NT2/D1 (cell line): ENCODE measurements around the gene XCR1.

ENCODE experiments used
- DNase-seq: peaks from one replicate; pipeline ENCODE4 v3.0.0-alpha.2; 2011; ENCODE audit warnings: low read depth, low spot score
- H3K27me3 ChIP-seq: 2 replicates; pipeline ENCODE4 v1.6.0; 2011; ENCODE audit warnings: mild to moderate bottlenecking; ENCODE audit not compliant: insufficient read length, insufficient read depth
- H3K36me3 ChIP-seq: 2 replicates; pipeline ENCODE4 v1.6.1; 2011; ENCODE audit warnings: mild to moderate bottlenecking, low read length, mixed read lengths; ENCODE audit not compliant: insufficient read depth, insufficient read length
- H3K4me1 ChIP-seq: 2 replicates; pipeline ENCODE4 v1.5.1; 2011; ENCODE audit not compliant: insufficient read depth, insufficient read length
- H3K4me3 ChIP-seq: 2 replicates; pipeline ENCODE4 v1.5.1; 2011; ENCODE audit warnings: low read depth; ENCODE audit not compliant: insufficient read length
- H3K9ac ChIP-seq: 2 replicates; pipeline ENCODE4 v1.6.0; 2011; ENCODE audit warnings: low read depth; ENCODE audit not compliant: insufficient read length
- H3K9me3 ChIP-seq: 2 replicates; pipeline ENCODE4 v1.5.1; 2011; ENCODE audit warnings: mild to moderate bottlenecking, low read length; ENCODE audit not compliant: insufficient read depth
- SUZ12 ChIP-seq: IDR thresholded peaks from 2 replicates; pipeline ENCODE4 v1.6.1; 2011; ENCODE audit not compliant: insufficient read length, insufficient read depth; ENCODE audit errors: extremely low read depth
- YY1 ChIP-seq: IDR thresholded peaks from 2 replicates; pipeline ENCODE4 v1.6.1; 2011; ENCODE audit not compliant: insufficient read length, insufficient read depth
- ZNF274 ChIP-seq: IDR thresholded peaks from 2 replicates; pipeline ENCODE4 v1.6.1; 2011; ENCODE audit warnings: mild to moderate bottlenecking, low read depth, low read length

The XCR1 gene

GRCh38 chr3:46027736-46028397, 584 bp upstream of the XCR1 start:
- H3K27me3 ChIP-seq = no peaks in the 10 kb centered on the region
- no peaks in the 10 kb centered on the region for H3K4me1 ChIP-seq
- peaks cover 39% of the 10 kb centered on the region for H3K9me3 ChIP-seq
- no peak overlapping the region for H3K4me3 ChIP-seq
- no peak for DNase-seq
- TF ChIP-seq SUZ12 (no peak), ZNF274 (no peak), YY1 (no peak)
- no peaks in the 10 kb centered on the region for H3K36me3 ChIP-seq
- H3K9ac ChIP-seq = no peak overlapping the region

- Histone ChIP-seq H3K4me1 (no peaks in the 10 kb centered on the region), H3K9ac (no peak overlapping the region), H3K36me3 (no peaks in the 10 kb centered on the region), H3K4me3 (no peak overlapping the region), H3K9me3 (peaks cover 23% of the 10 kb centered on the region), H3K27me3 (no peaks in the 10 kb centered on the region)
- DNase-seq = no peak
- TF ChIP-seq YY1 (no peak), SUZ12 (no peak), ZNF274 (no peak)
These were observed 2.1 kb downstream of the XCR1 start for GRCh38 chr3:46025139-46025538.

GRCh38 chr3:46024131-46024530, 3.2 kb downstream of the XCR1 start:
- TF ChIP-seq SUZ12 (no peak), ZNF274 (no peak), YY1 (no peak)
- H3K4me3 ChIP-seq = no peak overlapping the region
- no peak for DNase-seq
- H3K27me3 ChIP-seq = no peaks in the 10 kb centered on the region
- H3K9me3 ChIP-seq = peaks cover 23% of the 10 kb centered on the region
- H3K36me3 ChIP-seq = no peaks in the 10 kb centered on the region
- H3K4me1 ChIP-seq = no peaks in the 10 kb centered on the region
- no peak overlapping the region for H3K9ac ChIP-seq

GRCh38 chr3:46022909-46023785, 4.1 kb downstream of the XCR1 start:
- Histone ChIP-seq H3K4me1 (no peaks in the 10 kb centered on the region), H3K27me3 (no peaks in the 10 kb centered on the region), H3K9me3 (peaks cover 13% of the 10 kb centered on the region), H3K9ac (no peak overlapping the region), H3K4me3 (no peak overlapping the region), H3K36me3 (no peaks in the 10 kb centered on the region)
- DNase-seq = no peak
- TF ChIP-seq SUZ12 = no peak
- no peak for TF ChIP-seq YY1
- TF ChIP-seq ZNF274 = no peak

GRCh38 chr3:46021516-46021915, 5.8 kb downstream of the XCR1 start:
- H3K36me3 ChIP-seq = no peaks in the 10 kb centered on the region
- no peak overlapping the region for H3K9ac ChIP-seq
- no peaks in the 10 kb centered on the region for H3K27me3 ChIP-seq
- no peaks in the 10 kb centered on the region for H3K4me1 ChIP-seq
- H3K9me3 ChIP-seq = no peaks in the 10 kb centered on the region; the same call in 1 of the 2 replicates
- no peak for DNase-seq
- TF ChIP-seq SUZ12 (no peak), YY1 (no peak), ZNF274 (no peak)
- H3K4me3 ChIP-seq = no peak overlapping the region

GRCh38 chr3:46020766-46021510, 6.3 kb downstream of the XCR1 start:
- no peaks in the 10 kb centered on the region for H3K4me1 ChIP-seq
- no peak for DNase-seq
- no peak overlapping the region for H3K4me3 ChIP-seq
- no peaks in the 10 kb centered on the region for H3K27me3 ChIP-seq
- H3K9me3 ChIP-seq = no peaks in the 10 kb centered on the region; the same call in 1 of the 2 replicates
- TF ChIP-seq YY1 = no peak
- no peak for TF ChIP-seq SUZ12
- TF ChIP-seq ZNF274 = no peak
- H3K36me3 ChIP-seq = no peaks in the 10 kb centered on the region
- H3K9ac ChIP-seq = no peak overlapping the region

- no peak for DNase-seq
- Histone ChIP-seq H3K9me3 (no peaks in the 10 kb centered on the region; the same call in 1 of the 2 replicates), H3K9ac (no peak overlapping the region), H3K4me3 (no peak overlapping the region), H3K36me3 (no peaks in the 10 kb centered on the region), H3K4me1 (no peaks in the 10 kb centered on the region), H3K27me3 (no peaks in the 10 kb centered on the region)
- TF ChIP-seq ZNF274 = no peak
- TF ChIP-seq SUZ12 = no peak
- TF ChIP-seq YY1 = no peak
These were observed 7.6 kb downstream of the XCR1 start for GRCh38 chr3:46019707-46020106.
